ENCODE measurements around the gene PRSS53. TPM values are rescaled to one million over a fixed set of nuclear protein-coding genes. Genes with fewer than 3 reads are reported as not detected.

Gene PRSS53
- total RNA-seq, 1 donor from 2014 or later: 2.2 TPM

DNA sequence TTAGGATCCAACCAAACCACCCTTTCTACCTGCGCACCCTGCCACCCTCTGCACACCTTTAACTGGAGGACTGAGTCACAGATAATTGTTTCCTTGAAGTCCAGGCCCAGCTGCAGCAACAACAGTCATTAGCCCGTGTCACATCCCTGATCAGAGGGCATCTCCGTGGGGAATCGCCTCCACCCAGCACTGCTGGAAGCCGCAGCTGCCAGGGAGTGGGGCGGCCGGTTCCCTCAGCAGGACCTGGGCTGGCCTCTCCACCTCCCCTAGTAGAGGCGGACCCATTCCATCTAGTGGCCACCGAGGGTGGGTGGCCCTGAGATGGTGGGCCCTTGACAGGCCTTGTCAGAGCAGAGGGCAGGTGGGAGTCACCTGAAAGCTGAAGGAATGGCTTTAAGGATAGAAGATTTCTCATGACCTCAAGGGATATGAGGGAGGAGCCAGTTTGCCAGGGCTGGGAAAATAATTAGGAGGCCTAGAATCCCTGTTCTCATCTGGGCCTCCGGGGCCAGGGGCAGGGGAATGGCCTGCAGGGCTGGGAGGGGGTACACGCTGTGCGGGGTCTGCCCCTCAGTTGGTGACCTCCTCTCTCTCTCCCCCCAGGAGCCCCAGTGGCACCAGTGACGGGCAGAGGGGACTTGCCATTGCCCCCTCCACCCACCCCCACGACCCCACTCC is 6.2 kb downstream of the PRSS53 start:
- no peak overlapping the region for H3K4me3 ChIP-seq (ENCODE audit: low read depth, low read length)
- no peak for DNase-seq (ENCODE audit: low read depth)
- TF ChIP-seq, protein P1, sequence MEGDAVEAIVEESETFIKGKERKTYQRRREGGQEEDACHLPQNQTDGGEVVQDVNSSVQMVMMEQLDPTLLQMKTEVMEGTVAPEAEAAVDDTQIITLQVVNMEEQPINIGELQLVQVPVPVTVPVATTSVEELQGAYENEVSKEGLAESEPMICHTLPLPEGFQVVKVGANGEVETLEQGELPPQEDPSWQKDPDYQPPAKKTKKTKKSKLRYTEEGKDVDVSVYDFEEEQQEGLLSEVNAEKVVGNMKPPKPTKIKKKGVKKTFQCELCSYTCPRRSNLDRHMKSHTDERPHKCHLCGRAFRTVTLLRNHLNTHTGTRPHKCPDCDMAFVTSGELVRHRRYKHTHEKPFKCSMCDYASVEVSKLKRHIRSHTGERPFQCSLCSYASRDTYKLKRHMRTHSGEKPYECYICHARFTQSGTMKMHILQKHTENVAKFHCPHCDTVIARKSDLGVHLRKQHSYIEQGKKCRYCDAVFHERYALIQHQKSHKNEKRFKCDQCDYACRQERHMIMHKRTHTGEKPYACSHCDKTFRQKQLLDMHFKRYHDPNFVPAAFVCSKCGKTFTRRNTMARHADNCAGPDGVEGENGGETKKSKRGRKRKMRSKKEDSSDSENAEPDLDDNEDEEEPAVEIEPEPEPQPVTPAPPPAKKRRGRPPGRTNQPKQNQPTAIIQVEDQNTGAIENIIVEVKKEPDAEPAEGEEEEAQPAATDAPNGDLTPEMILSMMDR (conservative IDR thresholded peaks at IDR 0.05; ENCODE audit: low read depth, low read length): no peak

DNA sequence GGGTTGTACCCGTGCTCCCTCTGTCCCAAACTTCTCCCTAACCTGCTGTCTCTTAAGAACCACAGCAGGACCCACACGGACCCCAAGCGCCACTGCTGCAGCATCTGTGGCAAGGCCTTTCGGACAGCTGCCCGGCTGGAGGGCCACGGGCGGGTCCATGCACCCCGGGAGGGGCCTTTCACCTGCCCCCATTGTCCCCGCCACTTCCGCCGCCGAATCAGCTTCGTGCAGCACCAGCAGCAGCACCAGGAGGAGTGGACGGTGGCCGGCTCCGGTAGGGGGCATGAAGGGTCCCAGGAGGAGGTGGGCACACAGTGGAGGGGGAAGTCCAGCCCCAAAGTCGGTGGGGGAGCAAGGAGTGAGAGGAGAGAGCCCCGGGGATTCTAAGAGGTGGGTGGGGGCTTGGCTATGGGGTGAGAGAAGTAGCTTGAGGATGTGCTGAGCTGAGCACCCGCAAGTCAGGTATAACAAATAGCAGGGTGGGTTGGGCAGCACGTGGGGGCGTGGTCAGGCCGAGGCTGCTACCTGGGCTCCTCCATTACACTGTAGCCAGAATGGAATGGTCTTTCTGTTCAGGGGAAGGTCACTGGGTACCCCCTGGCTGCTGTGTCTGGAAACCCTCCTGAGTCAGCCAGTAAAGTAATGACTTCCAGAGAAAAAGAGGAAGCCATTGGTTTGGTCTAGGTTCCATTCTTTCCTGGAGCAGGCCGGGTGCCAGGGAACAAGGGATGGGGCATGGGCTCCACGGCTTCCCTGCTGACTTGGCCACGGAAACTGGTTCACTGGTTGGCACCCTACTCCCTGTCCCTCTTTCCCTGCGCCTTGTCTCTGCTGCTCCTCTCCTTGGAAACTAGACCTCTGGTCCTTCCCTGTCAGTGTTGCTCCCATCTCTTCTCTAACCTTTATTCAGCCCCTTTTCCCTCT is 7.1 kb downstream of the PRSS53 start:
- TF ChIP-seq, protein P1 (conservative IDR thresholded peaks at IDR 0.05; ENCODE audit: low read depth, low read length): no peak
- no peak for DNase-seq (ENCODE audit: low read depth)
- no peak overlapping the region for H3K4me3 ChIP-seq (ENCODE audit: low read depth, low read length)

DNA sequence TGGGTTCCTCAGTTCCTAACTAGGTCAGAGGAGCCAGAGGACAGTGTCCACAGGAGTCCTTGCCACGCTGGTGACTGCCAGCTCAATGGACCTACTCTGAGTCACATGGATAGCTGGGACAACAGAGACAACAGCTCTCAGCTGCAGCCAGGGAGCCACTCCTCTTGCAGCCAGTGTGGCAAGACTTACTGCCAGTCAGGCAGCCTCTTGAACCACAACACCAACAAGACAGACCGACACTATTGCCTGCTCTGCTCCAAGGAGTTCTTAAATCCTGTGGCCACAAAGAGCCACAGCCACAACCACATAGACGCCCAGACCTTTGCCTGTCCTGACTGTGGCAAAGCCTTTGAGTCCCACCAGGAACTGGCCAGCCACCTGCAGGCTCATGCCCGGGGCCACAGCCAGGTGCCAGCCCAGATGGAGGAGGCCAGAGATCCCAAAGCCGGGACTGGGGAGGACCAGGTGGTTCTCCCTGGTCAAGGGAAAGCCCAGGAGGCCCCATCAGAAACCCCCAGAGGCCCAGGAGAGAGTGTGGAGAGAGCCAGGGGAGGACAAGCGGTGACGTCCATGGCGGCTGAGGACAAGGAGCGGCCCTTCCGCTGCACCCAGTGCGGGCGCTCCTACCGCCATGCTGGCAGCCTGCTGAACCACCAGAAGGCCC is 7.9 kb downstream of the PRSS53 start:
- H3K4me3 ChIP-seq (ENCODE audit: low read depth, low read length): no peak overlapping the region
- DNase-seq (ENCODE audit: low read depth): no peak
- TF ChIP-seq, protein P1 (conservative IDR thresholded peaks at IDR 0.05; ENCODE audit: low read depth, low read length): no peak

DNA sequence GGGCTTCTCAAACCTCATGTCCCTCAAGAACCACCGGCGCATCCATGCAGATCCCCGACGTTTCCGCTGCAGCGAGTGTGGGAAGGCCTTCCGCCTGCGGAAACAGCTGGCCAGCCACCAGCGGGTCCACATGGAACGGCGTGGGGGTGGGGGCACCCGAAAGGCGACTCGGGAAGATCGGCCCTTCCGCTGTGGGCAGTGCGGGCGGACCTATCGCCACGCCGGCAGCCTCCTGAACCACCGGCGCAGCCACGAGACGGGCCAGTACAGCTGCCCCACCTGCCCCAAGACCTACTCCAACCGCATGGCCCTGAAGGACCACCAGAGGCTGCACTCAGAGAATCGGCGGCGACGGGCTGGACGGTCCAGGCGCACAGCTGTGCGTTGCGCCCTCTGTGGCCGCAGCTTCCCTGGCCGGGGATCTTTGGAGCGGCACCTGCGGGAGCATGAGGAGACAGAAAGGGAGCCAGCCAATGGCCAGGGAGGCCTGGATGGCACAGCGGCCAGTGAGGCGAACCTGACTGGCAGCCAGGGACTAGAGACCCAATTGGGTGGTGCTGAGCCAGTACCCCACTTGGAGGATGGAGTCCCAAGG is 8.6 kb downstream of the PRSS53 start:
- DNase-seq (ENCODE audit: low read depth): no peak
- TF ChIP-seq, protein P1 (conservative IDR thresholded peaks at IDR 0.05; ENCODE audit: low read depth, low read length): no peak
- H3K4me3 ChIP-seq (ENCODE audit: low read depth, low read length): no peak overlapping the region

DNA sequence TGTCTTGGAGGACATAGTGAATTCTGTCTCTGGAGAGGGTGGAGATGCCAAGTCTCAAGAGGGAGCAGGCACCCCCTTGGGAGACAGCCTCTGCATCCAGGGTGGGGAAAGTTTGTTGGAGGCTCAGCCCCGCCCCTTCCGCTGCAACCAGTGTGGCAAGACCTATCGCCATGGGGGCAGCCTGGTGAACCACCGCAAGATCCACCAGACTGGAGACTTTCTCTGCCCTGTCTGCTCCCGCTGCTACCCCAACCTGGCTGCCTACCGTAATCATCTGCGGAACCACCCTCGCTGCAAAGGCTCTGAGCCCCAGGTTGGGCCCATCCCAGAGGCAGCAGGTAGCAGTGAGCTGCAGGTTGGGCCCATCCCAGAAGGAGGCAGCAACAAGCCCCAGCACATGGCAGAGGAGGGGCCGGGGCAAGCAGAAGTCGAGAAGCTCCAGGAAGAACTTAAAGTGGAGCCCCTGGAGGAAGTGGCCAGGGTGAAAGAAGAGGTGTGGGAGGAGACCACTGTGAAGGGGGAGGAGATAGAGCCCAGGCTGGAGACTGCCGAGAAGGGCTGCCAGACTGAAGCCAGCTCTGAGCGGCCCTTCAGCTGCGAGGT is 9.3 kb downstream of the PRSS53 start:
- no peak for DNase-seq (ENCODE audit: low read depth)
- TF ChIP-seq, protein P1 (conservative IDR thresholded peaks at IDR 0.05; ENCODE audit: low read depth, low read length): no peak
- no peak overlapping the region for H3K4me3 ChIP-seq (ENCODE audit: low read depth, low read length)

DNA sequence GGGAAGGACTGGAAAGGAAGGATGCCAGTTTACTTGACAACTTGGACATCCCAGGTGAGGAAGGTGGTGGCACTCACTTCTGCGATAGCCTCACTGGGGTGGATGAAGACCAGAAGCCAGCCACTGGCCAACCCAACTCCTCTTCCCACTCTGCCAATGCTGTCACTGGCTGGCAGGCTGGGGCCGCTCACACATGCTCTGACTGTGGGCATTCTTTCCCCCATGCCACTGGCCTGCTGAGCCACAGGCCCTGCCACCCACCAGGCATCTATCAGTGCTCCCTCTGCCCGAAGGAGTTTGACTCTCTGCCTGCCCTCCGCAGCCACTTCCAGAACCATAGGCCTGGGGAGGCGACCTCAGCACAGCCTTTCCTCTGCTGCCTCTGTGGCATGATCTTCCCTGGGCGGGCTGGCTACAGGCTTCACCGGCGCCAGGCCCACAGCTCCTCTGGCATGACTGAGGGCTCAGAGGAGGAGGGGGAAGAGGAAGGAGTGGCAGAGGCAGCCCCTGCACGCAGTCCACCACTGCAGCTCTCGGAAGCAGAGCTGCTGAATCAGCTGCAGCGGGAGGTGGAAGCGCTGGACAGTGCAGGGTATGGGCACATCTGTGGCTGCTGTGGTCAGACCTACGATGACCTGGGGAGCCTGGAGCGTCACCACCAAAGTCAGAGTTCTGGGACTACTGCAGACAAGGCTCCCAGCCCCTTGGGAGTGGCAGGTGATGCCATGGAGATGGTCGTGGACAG is 10.0 kb downstream of the PRSS53 start:
- no peak overlapping the region for H3K4me3 ChIP-seq (ENCODE audit: low read depth, low read length)
- no peak for DNase-seq (ENCODE audit: low read depth)
- TF ChIP-seq, protein P1 (conservative IDR thresholded peaks at IDR 0.05; ENCODE audit: low read depth, low read length): no peak

Data from epithelial cell of proximal tubule (primary cell).